B cell (primary cell): ENCODE results near the gene EP400.
"Not testable (repeated sequence)": the region's sequence is repeated elsewhere in the genome, so short reads cannot be mapped to it uniquely, and the experiment has no call there.

ENCODE experiments used
- CTCF ChIP-seq: fragments of 200-600 bp; IDR thresholded peaks from one replicate; pipeline ENCODE4 v1.8.0; 2022; ENCODE audit warnings: antibody characterized with exemption, mild to moderate bottlenecking
- EZH2 ChIP-seq: IDR thresholded peaks from 2 replicates; pipeline ENCODE4 v1.6.1; 2012; ENCODE audit warnings: borderline replicate concordance, low read depth, mild to moderate bottlenecking, moderate library complexity, low read length; ENCODE audit not compliant: insufficient read depth, poor library complexity, severe bottlenecking

GRCh38 chr12:131953810-131954209 is 4.1 kb downstream of the EP400 start:
- TF ChIP-seq CTCF, EZH2: not testable (repeated sequence)
